Stimulated activated CD8-positive, alpha-beta memory T cell treated with anti-CD3 and anti-CD28 coated beads, Interleukin-15, amount 100 ng/mL, for 24 hours (primary cell): ENCODE data around the gene KIDINS220.

Experiments used
- DNase-seq: peaks from one replicate; pipeline ENCODE4 v3.0.0-alpha.2; 2020; ENCODE audit warnings: low read depth

The KIDINS220 gene

GRCh38 chr2:8836971-8837794 is at the start of gene KIDINS220:
Gene KIDINS220, minus strand, starts transcription at chr2:8837613. Its CDS starts 10,520 bp downstream, at chr2:8827093.
- peak; percentile 69 for DNase-seq

DNA sequence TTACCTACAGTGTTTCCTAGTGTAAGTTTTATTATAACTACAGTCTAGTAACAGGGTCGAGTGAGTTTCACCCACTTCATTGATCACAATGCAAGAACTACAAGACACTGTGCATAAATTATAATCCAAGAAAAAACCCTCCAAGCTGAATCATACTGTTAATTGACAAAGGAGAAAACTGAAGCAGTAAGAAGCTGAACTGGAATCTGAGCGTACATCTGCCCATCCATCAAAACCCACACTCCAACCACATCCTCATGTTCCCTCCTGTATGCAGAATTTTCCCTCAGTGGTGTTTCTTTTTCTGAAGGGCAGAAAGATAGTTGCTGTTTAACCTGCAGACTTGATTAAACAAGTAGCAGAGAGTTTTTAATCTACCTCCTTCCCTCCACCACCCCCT is 49.5 kb upstream of the KIDINS220 start:
- DNase-seq = no peak

DNA sequence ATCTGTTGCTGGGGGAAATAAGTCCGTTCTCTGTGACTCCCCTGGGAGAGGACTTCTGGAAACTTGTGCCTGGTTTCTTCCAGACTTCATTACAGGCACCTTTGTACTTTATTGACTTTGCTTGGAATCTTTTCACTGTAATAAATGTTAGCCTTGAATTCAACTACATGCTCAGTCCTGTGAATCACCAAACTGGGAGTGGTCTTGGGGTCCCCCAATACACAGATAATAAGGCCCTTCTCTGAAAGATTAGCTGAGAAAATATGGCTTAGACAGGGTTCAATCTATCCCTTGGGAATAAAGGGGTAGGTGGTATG is 48.7 kb upstream of the KIDINS220 start:
- DNase-seq = no peak

DNA sequence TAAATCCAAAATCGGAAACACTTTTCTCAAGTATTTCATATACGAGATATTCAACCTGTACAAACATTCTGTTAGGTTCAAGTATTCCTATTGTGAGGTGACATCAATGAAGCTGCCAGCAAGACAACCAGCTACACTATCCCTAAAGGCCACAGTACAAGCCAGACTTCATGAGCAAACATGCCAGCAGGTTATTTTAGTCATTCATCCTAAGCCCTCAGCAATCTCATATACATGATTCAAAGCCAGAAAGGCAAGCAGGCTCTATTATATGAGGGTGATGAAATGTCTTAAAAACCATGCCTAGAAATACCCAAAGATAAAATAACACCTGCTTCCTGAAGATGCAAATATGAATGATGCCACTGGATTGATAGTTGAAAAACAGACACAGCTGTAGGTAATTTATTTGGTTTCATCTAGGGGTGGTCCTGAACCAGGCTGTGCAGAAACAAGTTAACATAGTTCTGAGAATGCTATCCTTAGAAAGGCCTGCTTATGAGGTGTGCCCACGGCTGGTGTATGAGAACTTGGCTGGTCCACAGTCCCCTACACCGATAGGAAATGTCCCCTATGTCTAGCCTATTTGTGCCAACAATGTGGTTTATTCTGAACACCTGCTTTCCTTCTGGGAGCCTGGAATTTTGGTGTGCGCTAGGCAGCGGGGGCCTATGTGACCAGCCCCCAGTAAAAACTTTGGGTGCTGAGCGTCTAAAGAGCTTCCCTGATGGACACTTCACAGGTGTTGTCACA is 48.2 kb upstream of the KIDINS220 start:
- DNase-seq = no peak

GRCh38 chr2:8884812-8885211 is 47.4 kb upstream of the KIDINS220 start:
- DNase-seq = no peak

- DNase-seq = no peak
Measured at GRCh38 chr2:8882094-8882493, 44.7 kb upstream of the KIDINS220 start.

DNA sequence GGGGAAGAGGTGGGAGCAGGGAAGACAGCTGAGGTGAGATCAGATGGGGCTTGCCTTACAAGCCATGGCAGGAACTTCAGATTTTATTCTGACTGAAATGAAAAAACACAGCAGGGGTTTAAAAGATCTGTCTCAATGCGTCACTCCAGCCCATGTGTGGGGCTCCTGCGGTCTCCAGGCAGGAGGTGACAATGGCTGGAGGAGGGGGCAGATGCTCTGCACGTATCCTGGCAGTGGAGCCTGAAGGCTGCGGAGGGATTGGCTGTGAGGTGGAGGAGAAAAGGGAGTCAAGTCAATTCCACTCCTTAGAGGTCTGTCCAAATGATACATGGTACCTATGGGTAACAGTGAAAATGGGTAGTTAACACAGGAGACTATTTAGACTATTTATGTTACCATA is 40.5 kb upstream of the KIDINS220 start:
- DNase-seq = no peak

DNA sequence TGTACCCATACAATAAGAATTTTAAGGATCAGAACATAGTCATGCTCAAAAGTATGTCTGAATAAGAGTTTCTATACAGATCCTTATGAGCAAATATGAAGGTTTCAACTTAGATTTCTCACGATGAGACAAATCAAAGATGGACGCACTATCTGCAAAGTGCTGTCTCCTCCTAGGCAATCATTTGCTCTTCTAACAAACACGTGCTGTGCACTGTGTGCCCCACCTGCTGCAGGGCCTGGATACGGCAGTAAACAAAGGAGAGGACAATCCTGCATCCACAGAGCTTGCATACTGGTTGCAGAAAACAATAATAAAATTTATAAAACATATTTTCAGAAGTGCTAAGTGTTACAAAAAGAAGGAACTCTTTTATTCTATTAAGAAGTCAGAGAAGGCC is 39.9 kb upstream of the KIDINS220 start:
- no peak for DNase-seq

GRCh38 chr2:8876628-8877027 is 39.2 kb upstream of the KIDINS220 start:
- no peak for DNase-seq

DNA sequence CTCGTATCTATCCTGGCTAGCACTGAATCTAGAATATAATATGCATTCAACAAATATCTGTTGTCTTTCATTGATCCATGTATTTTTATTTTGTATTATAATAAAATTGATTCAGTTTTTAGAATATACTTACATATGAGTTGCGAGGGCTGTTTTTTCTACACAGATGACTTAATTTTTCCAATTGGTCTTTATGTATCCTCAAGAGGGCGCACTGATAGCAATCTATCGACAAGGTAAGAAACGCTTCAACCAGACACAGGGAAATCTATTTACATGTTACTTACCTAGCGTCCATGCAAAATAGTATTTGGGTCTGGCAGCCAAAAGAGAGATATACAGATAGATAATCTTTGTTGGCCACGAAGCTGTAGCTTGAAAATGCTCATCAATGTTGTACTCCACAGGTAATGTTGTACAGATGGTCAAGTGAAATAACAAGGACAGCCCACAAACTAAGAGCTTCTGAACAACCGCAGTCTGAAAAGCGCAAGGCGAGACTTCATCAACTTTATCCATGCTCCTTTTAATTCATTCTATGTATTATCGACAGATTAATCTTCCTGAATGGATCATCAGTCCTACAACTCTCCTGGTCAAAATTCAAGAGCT is 35.5 kb upstream of the KIDINS220 start:
- no peak for DNase-seq

DNA sequence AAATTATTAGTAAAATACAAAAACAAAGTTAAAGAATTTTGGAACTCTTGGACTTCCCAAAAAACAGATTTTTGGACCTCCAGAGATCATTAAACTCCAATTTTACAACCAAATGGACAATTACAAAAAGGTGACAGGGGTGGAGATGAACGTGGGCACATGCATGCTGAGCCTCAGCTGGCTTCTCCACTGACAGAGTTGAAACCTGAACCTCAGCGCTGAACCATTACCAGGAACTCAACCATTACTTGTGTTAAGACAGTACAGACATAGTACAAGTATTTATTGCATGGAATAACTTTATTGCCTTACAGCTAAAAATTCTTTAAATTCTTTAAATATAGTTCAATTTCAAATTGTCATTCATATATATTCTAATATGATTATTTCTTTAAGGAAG is 33.0 kb upstream of the KIDINS220 start:
- DNase-seq = no peak

GRCh38 chr2:8867363-8867762 is 29.9 kb upstream of the KIDINS220 start:
- no peak for DNase-seq

DNA sequence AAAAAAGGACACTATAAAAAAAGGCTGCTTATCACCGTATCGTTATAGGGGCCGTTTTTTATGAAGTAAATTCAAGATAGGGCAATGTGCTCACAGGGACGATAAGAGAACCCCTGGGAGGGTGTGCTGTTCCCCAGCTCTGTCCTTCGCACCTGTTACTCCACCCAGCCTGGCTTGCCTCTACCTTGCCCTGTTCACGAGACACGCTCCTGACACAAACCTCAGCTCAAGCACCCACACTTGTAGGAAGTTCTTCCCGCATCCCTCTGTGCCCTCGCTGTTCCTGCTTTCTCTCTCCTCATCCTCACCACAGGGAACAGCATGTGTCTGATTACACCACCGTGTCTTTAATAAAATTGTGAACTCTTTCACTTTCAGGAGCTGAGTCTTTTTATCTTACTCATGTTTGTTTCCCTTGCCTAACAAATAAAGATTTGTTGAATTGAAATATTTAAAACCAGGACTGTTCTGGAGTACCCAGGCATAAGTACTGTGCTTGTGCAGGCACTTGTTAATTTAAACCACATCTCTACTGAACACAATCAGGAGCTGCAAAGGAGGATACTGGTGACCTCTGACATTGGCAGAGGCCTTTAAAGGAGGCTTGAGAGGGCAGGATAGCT is 26.0 kb upstream of the KIDINS220 start:
- no peak for DNase-seq

DNA sequence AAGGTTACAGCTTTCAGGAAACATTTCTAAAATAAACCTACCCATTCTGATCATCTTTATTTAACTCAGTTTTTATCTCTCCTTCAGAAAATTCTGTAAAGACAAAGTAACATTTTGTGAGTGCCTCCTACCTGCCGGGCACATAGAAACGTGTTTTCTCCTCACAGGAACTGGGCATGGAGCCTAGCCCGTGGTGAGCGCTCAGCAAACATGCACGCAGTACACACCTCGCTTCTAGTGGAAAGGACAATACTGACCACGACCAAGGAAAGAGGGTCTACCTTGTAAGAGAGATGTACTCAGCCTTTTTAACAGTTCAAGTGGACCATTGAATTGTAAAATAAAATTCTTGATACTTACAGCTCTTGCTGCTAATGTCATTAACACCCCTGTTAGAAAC is 24.8 kb upstream of the KIDINS220 start:
- DNase-seq = no peak

DNA sequence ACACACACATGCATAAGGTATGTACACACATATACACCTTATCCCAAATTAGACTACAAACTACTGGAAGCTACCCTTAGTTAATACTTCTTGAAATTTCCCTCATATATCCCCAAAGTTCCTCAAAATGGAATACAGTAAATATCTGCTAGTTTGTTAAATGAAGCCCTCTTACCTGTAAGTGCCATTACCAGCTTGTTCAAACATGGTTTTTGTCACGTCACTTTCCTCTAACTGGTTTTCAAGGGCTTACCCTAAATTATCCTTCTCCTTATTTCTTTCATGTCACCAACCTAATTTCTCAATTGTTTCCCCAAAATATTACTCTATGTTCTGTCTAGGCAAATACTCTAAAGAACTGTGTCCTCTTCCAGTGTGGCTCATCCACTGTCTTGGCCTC is 24.4 kb upstream of the KIDINS220 start:
- DNase-seq = no peak

DNA sequence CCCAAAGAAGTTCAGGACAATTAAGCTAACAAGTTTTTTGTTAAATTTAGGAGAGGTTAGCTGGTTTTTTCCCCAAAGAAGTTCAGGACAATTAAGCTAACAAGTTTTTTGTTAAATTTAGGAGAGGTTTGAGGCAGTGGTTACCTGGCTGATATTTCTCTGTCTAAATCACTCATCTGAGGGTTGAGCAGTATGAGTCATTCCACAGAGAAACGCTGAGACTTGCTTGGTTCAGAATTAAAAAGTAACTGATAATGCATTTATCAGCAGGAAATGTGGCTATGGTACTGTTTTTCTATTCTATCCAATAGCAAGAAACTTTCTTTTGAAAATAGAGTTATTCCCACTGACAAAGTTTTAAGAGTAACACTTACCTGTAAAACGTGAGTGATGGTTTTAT is 22.8 kb upstream of the KIDINS220 start:
- DNase-seq = no peak

DNA sequence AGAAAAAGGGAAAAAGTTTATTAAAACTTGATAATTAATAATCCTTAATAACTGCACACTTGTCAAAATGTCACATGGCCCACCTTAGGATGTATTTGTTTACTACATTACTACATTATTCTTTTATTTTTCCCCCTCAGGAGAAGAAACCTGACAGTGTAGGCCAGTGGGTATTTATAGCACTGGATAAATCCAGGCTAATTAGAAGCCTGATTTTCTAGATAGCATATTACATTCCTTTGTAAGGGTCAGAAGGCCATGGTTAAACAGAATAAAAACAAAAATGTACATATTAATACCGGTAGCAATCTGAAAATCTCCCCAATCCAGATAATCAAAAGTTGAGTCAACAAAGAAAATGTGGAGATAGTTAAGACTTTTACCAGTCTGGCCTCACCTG is 21.5 kb upstream of the KIDINS220 start:
- no peak for DNase-seq

DNA sequence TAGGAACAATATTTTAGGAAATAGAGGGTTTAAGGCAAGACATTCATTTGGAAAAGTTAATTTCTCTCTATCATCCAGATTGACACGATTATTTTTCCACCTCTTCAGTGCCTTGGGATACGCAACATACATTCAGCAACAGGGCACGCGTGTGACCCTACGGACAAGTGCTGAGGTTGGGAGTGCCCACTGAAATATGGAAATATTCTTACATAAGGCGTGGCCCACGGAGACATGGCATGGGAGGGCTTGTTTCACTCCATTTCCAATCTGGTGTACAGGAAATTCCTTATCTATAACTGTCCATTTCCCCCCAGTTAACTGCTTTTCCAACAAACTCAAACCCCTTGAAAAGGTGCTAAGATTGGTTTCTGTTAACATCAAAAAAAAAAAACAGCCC is 20.9 kb upstream of the KIDINS220 start:
- DNase-seq = no peak

GRCh38 chr2:8857709-8858108 is 20.3 kb upstream of the KIDINS220 start:
- no peak for DNase-seq

DNA sequence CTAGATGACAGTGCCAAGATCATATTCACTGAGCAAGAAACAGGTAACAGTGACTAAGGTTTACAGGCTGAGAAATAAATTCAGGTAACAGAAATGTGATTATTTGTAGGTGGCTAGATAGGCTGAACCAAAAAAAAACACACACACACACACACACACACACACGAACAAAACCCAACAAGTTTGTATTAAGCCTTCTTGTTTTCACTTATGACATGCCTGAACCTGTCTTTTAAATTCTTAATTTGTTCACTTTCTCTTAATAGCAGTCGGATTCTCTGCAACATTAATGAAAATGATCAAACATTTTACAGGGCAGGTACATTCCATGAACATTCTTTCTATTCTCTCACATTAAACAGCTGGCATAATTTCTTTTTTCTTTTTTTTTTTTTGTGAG is 18.8 kb upstream of the KIDINS220 start:
- no peak for DNase-seq

DNA sequence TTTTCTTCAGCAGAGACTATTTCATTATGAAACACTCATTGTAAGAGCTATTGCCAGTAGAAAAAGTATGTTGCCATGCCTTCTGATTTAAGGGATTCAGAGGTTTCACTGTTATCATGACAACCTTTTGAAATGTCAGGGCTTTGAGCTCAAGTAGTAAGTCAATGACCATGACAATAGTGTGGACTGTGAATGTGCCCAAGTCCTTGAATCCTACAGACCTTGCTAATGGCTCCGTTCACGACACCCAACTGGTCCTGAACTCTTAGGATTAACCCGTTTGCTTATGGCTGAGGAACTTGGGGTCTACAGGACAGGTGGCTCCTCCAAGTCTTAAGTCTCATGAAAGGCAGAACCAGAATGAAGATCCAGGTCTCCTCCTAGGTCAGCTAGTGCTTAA is 17.6 kb upstream of the KIDINS220 start:
- no peak for DNase-seq

DNA sequence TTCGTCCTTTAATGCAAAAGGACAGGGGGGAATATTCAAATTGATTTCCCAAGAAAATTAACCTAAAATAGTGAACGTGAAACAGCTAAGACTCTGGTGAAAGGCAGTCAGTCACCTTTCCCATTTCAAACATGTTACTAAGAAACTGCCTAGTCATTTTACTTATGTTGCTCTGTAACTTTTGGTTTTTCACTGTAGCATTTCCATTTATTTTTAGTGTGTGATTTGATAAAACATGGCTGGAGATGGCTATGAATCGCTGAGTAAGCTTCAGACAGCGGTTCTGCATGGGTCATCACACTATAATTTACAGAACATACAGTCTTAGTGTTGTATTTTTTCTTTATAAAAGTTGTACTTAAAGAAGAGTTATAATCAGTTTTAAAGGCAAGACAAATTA is 16.0 kb upstream of the KIDINS220 start:
- no peak for DNase-seq
